Astrocyte of the hippocampus (primary cell): ENCODE results near the gene VWCE.
"Not testable (repeated sequence)": the region's sequence is repeated elsewhere in the genome, so short reads cannot be mapped to it uniquely, and the experiment has no call there.

Source experiments
- DNase-seq: peaks from one replicate; pipeline ENCODE4 v3.0.0; 2011; ENCODE audit warnings: low read depth, low spot score

Gene VWCE

GRCh38 chr11:61256710-61257482 lies 38.2 kb downstream of the VWCE start:
- DNase-seq: no peak

- peak; percentile 72 for DNase-seq
Observed at GRCh38 chr11:61254403-61255025, 40.6 kb downstream of the VWCE start.

GRCh38 chr11:61252332-61252731 lies 42.8 kb downstream of the VWCE start:
- DNase-seq: not testable (repeated sequence)

- DNase-seq: not testable (repeated sequence)
Observed at GRCh38 chr11:61250796-61251765, 44.0 kb downstream of the VWCE start.

- not testable (repeated sequence) for DNase-seq
Observed at GRCh38 chr11:61249201-61249600, 45.9 kb downstream of the VWCE start.

- DNase-seq: not testable (repeated sequence)
Observed at GRCh38 chr11:61248071-61248470, 47.0 kb downstream of the VWCE start.

GRCh38 chr11:61245284-61245964 lies 49.7 kb downstream of the VWCE start:
- not testable (repeated sequence) for DNase-seq

- DNase-seq: not testable (repeated sequence)
Observed at GRCh38 chr11:61241526-61241925, 53.6 kb downstream of the VWCE start.

GRCh38 chr11:61240875-61241274 lies 54.2 kb downstream of the VWCE start, which contains the start of gene PGA5:
TSS of gene PGA5 (plus strand) at chr11:61241175. CDS start at chr11:61241227, 52 bp downstream.
- DNase-seq: not testable (repeated sequence)

GRCh38 chr11:61240288-61240687 lies 54.8 kb downstream of the VWCE start:
- not testable (repeated sequence) for DNase-seq

- DNase-seq: not testable (repeated sequence)
Observed at GRCh38 chr11:61237130-61237529, 58.0 kb downstream of the VWCE start.

GRCh38 chr11:61232548-61233145 lies 62.5 kb downstream of the VWCE start:
- DNase-seq: not testable (repeated sequence)

- DNase-seq: not testable (repeated sequence)
Observed at GRCh38 chr11:61231585-61231984, 63.5 kb downstream of the VWCE start.

GRCh38 chr11:61231033-61231432 lies 64.1 kb downstream of the VWCE start:
- not testable (repeated sequence) for DNase-seq

- not testable (repeated sequence) for DNase-seq
Observed at GRCh38 chr11:61229458-61229857, 65.7 kb downstream of the VWCE start.

- DNase-seq: not testable (repeated sequence)
Observed at GRCh38 chr11:61226457-61227137, 68.5 kb downstream of the VWCE start.

- not testable (repeated sequence) for DNase-seq
Observed at GRCh38 chr11:61222692-61223091, 72.4 kb downstream of the VWCE start.

GRCh38 chr11:61222047-61222446 lies 73.1 kb downstream of the VWCE start, which contains the start of gene PGA4:
TSS of gene PGA4 (plus strand) at chr11:61222347. CDS start at chr11:61222401, 54 bp downstream.
- not testable (repeated sequence) for DNase-seq

GRCh38 chr11:61219016-61219415 lies 76.1 kb downstream of the VWCE start:
- DNase-seq: not testable (repeated sequence)

GRCh38 chr11:61218306-61218705 lies 76.8 kb downstream of the VWCE start:
- not testable (repeated sequence) for DNase-seq
